NCI-H526 treated with DMSO at 0.1 percent for 48 hours (cell line): Measurements from ENCODE around the gene RIT2.

ENCODE experiments used
- DNase-seq: peaks from one replicate; lab custom pipeline; 2025; lab: John Stamatoyannopoulos, UW

Gene RIT2

GRCh38 chr18:42929857-42930256 is 185.6 kb downstream of the RIT2 start:
- no peak for DNase-seq

- DNase-seq, result no peak
Observed at GRCh38 chr18:42929181-42929580, 186.3 kb downstream of the RIT2 start.

- DNase-seq, result no peak
Observed at GRCh38 chr18:42925036-42925435, 190.4 kb downstream of the RIT2 start.

- DNase-seq, result no peak
Observed at GRCh38 chr18:42922363-42922762, 193.1 kb downstream of the RIT2 start.

GRCh38 chr18:42921226-42921737 is 194.2 kb downstream of the RIT2 start:
- no peak for DNase-seq

GRCh38 chr18:42920621-42921020 is 194.9 kb downstream of the RIT2 start:
- no peak for DNase-seq

GRCh38 chr18:42915299-42915698 is 200.2 kb downstream of the RIT2 start:
- DNase-seq, result no peak

- DNase-seq, result no peak
Observed at GRCh38 chr18:42914476-42914875, 201.0 kb downstream of the RIT2 start.

GRCh38 chr18:42909095-42909494 is 206.4 kb downstream of the RIT2 start:
- no peak for DNase-seq

- no peak for DNase-seq
Observed at GRCh38 chr18:42906761-42907160, 208.7 kb downstream of the RIT2 start.

- no peak for DNase-seq
Observed at GRCh38 chr18:42901161-42901560, 214.3 kb downstream of the RIT2 start.

- no peak for DNase-seq
Observed at GRCh38 chr18:42893977-42894376, 221.5 kb downstream of the RIT2 start.

- no peak for DNase-seq
Observed at GRCh38 chr18:42892181-42892580, 223.3 kb downstream of the RIT2 start.

- no peak for DNase-seq
Observed at GRCh38 chr18:42891705-42892104, 223.8 kb downstream of the RIT2 start.

GRCh38 chr18:42883169-42883568 is 232.3 kb downstream of the RIT2 start:
- DNase-seq, result no peak

GRCh38 chr18:42882122-42882521 is 233.4 kb downstream of the RIT2 start:
- DNase-seq, result no peak

- no peak for DNase-seq
Observed at GRCh38 chr18:42872838-42873237, 242.6 kb downstream of the RIT2 start.

GRCh38 chr18:42864876-42865275 is 250.6 kb downstream of the RIT2 start:
- DNase-seq, result no peak

- no peak for DNase-seq
Observed at GRCh38 chr18:42861271-42861670, 254.2 kb downstream of the RIT2 start.

GRCh38 chr18:42860548-42860947 is 254.9 kb downstream of the RIT2 start:
- no peak for DNase-seq

- no peak for DNase-seq
Observed at GRCh38 chr18:42860011-42860410, 255.5 kb downstream of the RIT2 start.

- DNase-seq, result no peak
Observed at GRCh38 chr18:42854558-42854957, 260.9 kb downstream of the RIT2 start.

- DNase-seq, result no peak
Observed at GRCh38 chr18:42850174-42851083, 265.1 kb downstream of the RIT2 start.

GRCh38 chr18:42839408-42839807 is 276.1 kb downstream of the RIT2 start:
- no peak for DNase-seq
